K562 (cell line): Measurements from ENCODE around the gene ZNF582. TPM values are rescaled to one million over a fixed set of nuclear protein-coding genes. Genes with fewer than 3 reads are reported as not detected.
A peak's percentile ranks its signal among the peaks of the same experiment; 100 is the strongest.

Source experiments
- ARID3A ChIP-seq: IDR thresholded peaks from 2 replicates; pipeline ENCODE4 v1.6.1; 2012; ENCODE audit warnings: low read depth, low read length, improper control_type of control experiment, borderline replicate concordance
- ATF7 ChIP-seq: fragments of 450-650 bp; IDR thresholded peaks from 2 replicates; pipeline ENCODE4 v1.7.1; 2014; ENCODE audit warnings: mild to moderate bottlenecking, moderate library complexity
- CHD1 ChIP-seq: fragments of 200-600 bp; sonication (generic); IDR thresholded peaks from one replicate; pipeline ENCODE4 v1.6.1; 2012; ENCODE audit warnings: mild to moderate bottlenecking, moderate library complexity, low read length, inconsistent platforms
- DNMT1 ChIP-seq: fragments of 450-650 bp; IDR thresholded peaks from 2 replicates; pipeline ENCODE4 v1.6.1; 2016; ENCODE audit warnings: antibody characterized with exemption, mild to moderate bottlenecking
- HOXB6 ChIP-seq: fragments of 250-450 bp; sonication (Bioruptor Pico); IDR thresholded peaks from 2 replicates; pipeline ENCODE4 v1.5.1; 2022; ENCODE audit warnings: mild to moderate bottlenecking, borderline replicate concordance
- MXI1 ChIP-seq: IDR thresholded peaks from 2 replicates; pipeline ENCODE4 v1.6.1; 2011; ENCODE audit warnings: low read depth, mild to moderate bottlenecking, improper control_type of control experiment, low read length
- NCOR1 ChIP-seq: fragments of 450-650 bp; IDR thresholded peaks from 2 replicates; pipeline ENCODE4 v1.6.1; 2016; ENCODE audit warnings: mild to moderate bottlenecking, moderate library complexity
- NR2F6 ChIP-seq: fragments of 450-650 bp; formaldehyde crosslinking; IDR thresholded peaks from 2 replicates; pipeline ENCODE4 v1.4.0; 2020; ENCODE audit warnings: mild to moderate bottlenecking
- PHF20 ChIP-seq: fragments of 450-650 bp; IDR thresholded peaks from 2 replicates; pipeline ENCODE4 v1.6.1; 2018; ENCODE audit not compliant: partially characterized antibody
- PRDM10 ChIP-seq: fragments of 450-650 bp; IDR thresholded peaks from 2 replicates; pipeline ENCODE4 v1.6.1; 2018; ENCODE audit not compliant: partially characterized antibody
- SMAD1 ChIP-seq: fragments of 150-350 bp; IDR thresholded peaks from 2 replicates; pipeline ENCODE4 v1.6.1; 2014; ENCODE audit warnings: low read length, low read depth; ENCODE audit not compliant: partially characterized antibody
- STAG1 ChIP-seq: sonication (generic); formaldehyde crosslinking; IDR thresholded peaks from 2 replicates; pipeline ENCODE4 v1.5.0; 2020; ENCODE audit warnings: missing genetic modification reagents, borderline replicate concordance
- TFE3 ChIP-seq: fragments of 450-650 bp; formaldehyde crosslinking; IDR thresholded peaks from 2 replicates; pipeline ENCODE4 v1.4.0; 2020; ENCODE audit warnings: mild to moderate bottlenecking, mixed read lengths
- ZBTB49 ChIP-seq: sonication (generic); formaldehyde crosslinking; IDR thresholded peaks from 2 replicates; pipeline ENCODE4 v1.8.0; 2022; ENCODE audit warnings: missing genetic modification reagents, mild to moderate bottlenecking, borderline replicate concordance
- ZFX ChIP-seq: sonication (generic); formaldehyde crosslinking; IDR thresholded peaks from 2 replicates; pipeline ENCODE4 v1.8.0; 2022; ENCODE audit warnings: mild to moderate bottlenecking, missing genetic modification reagents, moderate library complexity
- ZNF436 ChIP-seq: fragments of 250-450, 450-650 bp; sonication (Bioruptor Pico); formaldehyde crosslinking; IDR thresholded peaks from 2 replicates; pipeline ENCODE4 v1.7.0; 2020; ENCODE audit warnings: mild to moderate bottlenecking
- polyA plus RNA-seq, 8 experiments: library from polyadenylated mRNA; depleted of rRNA in 4 of 8; stranded (reverse) in 5 of 8; unstranded in 3 of 8; fragments of >200 nt; fragmentation: Nextera tagmentation in 2 of 8; fragmentation: Illumina TruSeq in 1 of 8; extraction: Ambion mirVana in 2 of 8; extraction: Trizol in 1 of 8; gene quantifications; 2 replicates each; pipeline versions ENCODE4 v1.2.1 to v1.2.3, GENCODE V29; 2011 to 2014; ENCODE audit warnings: inconsistent platforms in 1 of 8, missing spikeins in 1 of 8
- total RNA-seq, 7 experiments: library from RNA; depleted of rRNA in 6 of 7; stranded (reverse); fragments of >200 nt in 6 of 7; fragmentation: Illumina TruSeq in 2 of 7; extraction: Trizol in 2 of 7; gene quantifications; 2 replicates each; pipeline versions ENCODE4 v1.2.1 to v1.2.3, GENCODE V29; 2011 to 2021; ENCODE audit warnings: low replicate concordance in 1 of 7

ZNF582 gene
- total and polyA plus RNA-seq, 9 of the 15 experiments (the other 6 are each of a cell fraction or from before 2014, with no cell fraction given) = 0.72 to 3.3 (median 1.6) TPM

- TF ChIP-seq PRDM10 (no peak), HOXB6 (no peak), DNMT1 (no peak), ZFX (CRISPR knock-in tag) (peak; percentile 78), PHF20 (peak; percentile 71), ZBTB49 (no peak), CHD1 (no peak), NCOR1 (no peak), MXI1 (0 out of 2 replicates have a peak, but pooled peaks have one; percentile 22), ARID3A (no peak), ATF7 (peak; percentile 71), STAG1 (CRISPR knock-in tag) (no peak), SMAD1 (no peak), ZNF436 (CRISPR knock-in tag) (no peak), NR2F6 (CRISPR knock-in tag) (no peak), TFE3 (CRISPR knock-in tag) (no peak)
Observed at GRCh38 chr19:56393119-56394012, at the start of gene ZNF582 (continued).
